ENCODE measurements around the gene PBX3. TPM values are rescaled to one million over a fixed set of nuclear protein-coding genes. Genes with fewer than 3 reads are reported as not detected.

Gene PBX3
- total RNA-seq, 1 donor from 2014 or later, result 57.7 TPM

DNA sequence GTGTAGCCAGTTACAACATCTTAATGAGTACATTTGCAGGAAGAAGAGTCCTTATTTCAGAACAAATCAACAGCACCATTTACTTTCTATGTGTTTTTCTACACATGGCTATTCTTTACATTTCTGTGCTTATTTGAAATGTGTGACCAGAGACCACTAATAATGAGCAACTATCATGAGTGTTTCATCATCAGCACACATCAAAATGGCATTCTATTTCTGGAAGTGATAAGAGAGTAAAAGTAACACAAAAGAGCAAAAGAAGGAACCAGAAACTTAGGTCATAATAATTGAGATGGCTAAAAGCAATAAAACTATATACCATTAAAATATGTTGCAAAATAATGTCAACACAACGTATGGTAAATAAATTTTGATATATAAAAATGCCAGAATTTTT, 159.7 kb downstream of the PBX3 start:
- DNase-seq (ENCODE audit: low spot score), result no peak

DNA sequence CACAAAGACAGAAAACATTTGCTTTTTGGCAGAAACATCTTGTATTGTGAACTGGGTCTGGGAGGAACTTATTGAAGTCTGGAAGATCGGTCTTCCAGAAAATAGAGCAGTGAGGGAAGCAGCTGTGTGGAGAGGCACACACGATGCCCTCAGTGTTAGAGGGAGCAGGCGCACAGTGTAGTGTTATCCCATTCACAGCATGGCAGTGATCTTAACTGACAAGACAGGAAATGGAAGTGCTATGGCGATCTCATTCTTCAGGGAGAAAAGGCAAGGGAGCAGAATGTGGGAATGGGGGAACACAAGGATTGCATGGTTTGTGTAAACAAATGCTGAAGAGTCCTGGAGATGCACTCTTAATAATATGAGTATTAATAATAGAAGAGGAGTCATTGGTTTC, 161.0 kb downstream of the PBX3 start:
- no peak for DNase-seq (ENCODE audit: low spot score)

DNA sequence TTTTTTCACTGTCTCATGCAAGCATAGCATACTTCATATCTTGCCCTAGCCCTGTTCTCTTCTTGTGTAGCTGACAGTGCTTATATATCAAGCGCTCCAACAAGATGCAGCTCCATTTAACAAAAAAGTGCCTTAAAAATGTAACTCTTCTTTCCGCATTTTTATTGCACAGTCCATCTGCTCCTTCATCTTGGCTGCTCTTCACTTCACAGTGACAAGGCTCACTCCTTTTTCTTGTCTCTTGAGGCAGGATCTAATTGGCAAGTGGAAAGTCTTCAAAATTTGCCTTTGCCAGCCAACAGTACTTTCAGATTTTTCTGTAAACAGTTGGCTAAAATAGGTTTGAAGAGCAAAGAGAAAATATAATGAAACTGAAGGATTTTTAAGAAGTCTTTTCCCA, 161.8 kb downstream of the PBX3 start:
- no peak for DNase-seq (ENCODE audit: low spot score)

DNA sequence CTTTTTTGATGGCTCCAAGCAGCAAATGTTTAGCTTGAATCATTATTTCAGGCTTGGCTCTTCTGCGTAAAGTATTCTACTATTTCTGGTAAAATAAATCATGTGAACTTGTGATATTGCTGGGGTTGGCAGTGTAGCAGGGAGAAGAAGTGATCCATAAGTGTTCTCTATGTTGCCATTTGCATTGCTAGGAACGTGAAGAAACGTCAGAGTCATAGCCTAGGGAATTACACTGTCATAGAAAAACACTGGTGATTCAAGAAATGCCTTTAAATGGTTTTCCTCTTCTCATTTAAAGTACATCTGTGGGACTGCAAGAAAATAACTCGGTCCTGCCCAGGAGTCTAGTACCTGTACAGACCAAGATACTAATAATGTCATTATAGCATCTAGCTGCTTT, 162.3 kb downstream of the PBX3 start:
- DNase-seq (ENCODE audit: low spot score), result no peak

DNA sequence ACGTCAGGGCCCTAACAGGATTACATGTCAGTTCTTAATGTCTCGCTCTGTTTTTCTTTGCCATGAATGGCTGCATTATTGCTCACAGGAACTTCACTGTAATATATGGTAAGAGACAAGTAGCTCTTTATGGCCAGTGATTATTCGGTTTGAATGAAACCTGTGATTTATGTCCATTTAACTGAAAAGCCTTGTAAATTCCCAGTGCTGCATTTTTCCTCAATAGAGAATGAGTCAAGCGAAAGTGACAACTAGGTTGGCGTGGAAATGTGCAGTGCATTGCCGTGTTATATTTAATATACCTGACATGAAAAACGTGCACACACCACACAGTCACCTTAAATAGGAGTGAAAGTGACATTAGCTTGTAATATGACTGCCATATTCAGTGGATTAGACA, 163.1 kb downstream of the PBX3 start:
- DNase-seq (ENCODE audit: low spot score), result no peak

DNA sequence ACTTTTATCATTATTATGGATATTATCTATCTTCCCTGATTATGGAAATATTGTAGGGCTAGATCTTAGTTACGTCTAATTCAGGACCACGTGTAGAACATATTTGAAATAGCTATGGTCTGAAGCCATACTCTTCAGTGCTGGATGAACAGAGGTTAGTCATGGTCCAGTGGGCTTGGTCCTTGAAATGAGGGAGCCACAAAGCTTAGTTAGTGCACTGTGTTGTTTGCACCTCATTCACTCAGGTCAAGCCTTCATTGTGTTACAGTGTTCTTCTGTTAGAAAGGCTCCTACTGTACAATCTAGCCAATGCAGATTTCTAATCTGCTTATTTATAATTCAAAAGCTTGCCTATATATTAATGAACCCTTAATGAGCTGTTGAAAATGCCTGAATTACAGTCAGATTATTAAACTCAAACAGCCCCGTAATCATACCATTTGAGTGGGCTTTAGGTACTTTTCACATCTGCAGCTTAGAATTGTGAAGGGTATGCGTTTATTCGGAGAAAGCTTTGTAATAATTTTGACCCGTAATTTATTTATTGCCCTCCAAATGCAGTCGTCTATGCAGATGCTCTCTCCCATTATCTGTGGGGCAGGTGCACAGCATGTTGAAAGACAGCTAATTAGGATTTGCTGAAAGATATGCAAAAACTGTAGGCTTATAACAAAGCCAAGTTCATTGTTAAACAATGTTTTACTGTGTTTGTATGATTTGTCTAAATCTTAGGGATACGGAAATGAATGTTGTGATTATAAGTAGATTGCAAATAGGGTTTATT, 164.9 kb downstream of the PBX3 start:
- no peak for DNase-seq (ENCODE audit: low spot score)

DNA sequence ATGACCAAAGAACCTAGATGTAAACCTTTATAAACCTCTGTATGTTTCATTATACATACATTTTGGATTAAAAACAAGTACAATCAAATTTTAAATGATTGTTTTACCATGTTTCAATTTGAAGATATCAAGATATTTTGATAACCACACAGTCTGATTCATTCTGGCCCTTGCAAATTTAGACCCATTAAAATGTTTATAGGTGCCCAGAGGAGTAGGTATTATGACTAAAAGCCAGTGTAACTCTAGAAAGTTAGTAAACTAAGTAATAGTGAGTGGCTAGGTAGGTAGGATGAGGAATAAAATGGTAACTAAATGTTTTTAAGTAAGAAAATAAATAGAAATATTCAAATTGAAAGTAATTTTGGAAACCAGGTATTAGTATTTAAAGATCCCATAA, 165.5 kb downstream of the PBX3 start:
- DNase-seq (ENCODE audit: low spot score), result no peak

DNA sequence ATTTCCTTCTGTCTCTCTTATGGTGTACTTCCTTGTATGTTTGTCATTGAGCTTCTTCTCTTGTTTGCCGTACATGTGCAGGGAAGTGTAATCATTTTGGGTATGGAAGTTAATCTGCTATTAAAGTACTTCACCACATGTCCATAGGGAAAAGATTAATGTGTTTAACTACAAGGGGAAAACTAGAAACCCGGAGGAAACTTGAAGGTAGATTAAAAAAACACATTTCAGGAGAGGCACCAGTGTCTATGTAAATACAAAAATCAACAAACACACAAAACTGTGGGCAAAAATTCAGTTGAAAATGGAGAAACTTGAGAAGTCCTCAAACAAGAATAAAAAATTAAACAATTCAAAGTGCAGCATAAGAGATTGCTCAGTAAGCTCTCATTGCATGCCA, 166.4 kb downstream of the PBX3 start:
- DNase-seq (ENCODE audit: low spot score), result no peak

DNA sequence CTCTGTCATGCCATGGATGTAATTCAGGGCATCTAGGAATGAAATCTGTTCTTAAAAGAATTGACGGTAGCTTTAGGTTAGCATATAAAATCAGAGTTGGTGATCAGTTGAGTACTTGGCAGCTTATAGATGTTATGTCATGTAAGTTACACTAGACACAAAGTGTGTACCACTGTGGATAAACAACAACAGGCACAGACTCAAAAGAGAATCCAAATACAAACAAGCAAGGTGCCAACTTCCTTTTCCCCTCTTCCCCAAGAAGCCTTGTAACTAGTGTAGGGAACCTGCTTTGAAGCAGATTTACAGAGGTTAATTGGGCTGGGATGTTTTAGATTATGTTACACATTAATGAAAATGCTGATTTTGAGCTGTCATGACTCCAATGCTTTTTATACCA, 167.2 kb downstream of the PBX3 start:
- DNase-seq (ENCODE audit: low spot score), result no peak

DNA sequence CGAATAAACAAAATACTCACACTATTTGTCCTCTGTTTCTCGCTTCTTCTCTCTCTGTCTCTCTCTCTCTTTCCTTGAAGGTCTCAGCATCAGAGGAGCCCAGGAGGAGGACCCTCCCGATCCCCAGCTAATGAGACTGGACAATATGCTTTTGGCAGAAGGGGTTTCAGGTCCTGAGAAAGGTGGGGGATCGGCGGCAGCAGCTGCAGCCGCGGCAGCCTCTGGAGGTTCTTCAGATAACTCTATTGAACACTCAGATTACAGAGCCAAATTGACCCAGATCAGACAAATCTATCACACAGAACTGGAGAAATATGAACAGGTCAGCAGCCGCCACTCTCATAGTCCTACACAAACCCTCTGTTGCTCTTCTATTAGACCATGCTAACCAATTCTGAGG, 168.4 kb downstream of the PBX3 start:
- DNase-seq (ENCODE audit: low spot score), result no peak

DNA sequence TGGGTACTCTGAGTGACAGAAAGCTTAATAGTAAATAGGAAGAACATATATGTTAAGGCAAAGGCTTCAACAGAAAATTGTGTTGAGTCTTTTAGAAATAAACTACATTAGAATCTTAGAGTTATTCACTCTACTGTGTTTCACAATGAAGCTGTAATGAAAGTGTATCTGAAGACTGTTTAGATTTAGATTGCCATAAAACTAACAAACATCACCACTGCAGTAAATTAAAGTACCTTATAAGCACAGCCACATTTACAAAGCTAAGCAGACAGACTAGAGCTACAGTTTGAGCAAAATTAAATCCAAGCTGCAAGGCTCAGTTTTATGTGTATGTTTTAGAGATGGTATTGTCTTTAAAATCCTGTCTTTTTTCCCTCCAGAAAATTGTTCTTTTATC, 172.4 kb downstream of the PBX3 start:
- DNase-seq (ENCODE audit: low spot score), result no peak

DNA sequence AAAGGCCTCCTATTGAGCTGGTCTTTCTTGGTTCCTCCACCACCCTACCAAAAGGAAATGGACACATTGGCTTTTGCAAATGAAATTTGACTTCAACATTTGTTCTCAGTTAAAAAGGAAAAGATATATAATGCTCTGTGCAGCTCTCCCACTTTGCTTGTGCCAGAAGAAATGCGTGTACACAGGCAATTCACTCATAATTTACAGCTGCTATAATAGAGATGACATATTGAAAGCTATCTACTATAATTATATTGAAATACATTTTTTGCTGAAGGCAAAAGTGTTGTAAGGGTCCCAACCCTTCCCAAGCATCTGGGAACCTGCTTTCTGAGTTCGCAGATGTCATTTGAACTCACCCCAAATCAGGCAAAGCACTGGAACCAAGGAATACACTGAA, 173.2 kb downstream of the PBX3 start:
- DNase-seq (ENCODE audit: low spot score), result no peak

DNA sequence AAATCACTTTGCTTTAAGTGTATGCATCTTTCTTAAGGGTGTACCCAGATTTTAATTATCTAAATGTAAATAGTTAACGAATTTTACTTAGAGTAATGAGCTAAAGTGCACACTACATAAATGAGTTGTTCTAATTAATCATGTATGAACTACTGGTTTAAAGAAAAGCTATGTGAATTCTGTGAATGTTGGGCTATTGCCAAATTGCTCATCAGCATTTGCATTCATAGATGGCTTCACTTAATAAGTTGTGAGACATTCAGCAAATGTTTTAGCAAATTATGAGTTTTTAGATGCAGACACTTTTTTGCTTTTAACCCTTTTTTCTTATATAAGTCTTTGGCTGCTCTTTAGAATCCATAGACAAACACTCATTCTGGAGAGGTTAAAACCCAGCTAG, 175.7 kb downstream of the PBX3 start:
- no peak for DNase-seq (ENCODE audit: low spot score)

DNA sequence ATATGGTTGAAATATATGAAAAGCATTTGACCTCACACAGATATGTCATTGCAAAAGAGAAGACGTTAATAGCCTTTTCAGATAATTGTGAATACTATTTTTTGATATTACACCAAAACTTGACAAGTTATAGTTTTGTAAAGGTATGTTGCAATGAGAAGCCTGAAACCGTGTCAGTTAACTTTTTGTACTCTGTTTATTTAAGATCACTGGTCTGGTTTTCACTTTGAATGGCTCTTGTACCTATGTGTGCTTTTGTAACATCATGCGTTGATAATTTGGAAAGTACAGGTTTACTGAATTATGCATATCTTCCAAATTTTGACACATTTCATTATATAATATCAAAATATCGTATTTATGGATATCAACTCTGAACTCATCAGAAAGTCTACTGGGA, 177.2 kb downstream of the PBX3 start:
- no peak for DNase-seq (ENCODE audit: low spot score)

DNA sequence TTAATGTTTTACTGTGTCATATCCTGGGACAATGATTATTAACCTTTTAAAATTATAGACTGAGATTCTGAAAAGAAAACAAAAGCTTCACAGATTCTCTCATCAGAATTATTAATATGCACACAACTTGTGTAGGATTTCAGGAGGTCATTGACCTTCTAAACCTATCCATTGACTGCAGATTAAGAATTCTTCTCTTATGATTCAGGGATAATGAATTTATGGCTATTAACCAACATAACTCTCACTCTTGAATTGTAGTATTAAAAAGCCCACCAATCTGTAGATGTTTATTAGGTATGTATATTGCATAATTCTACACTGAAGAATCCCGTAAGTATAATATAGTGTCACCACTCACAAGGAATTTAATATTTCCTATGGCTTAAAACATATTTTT, 179.8 kb downstream of the PBX3 start:
- no peak for DNase-seq (ENCODE audit: low spot score)

DNA sequence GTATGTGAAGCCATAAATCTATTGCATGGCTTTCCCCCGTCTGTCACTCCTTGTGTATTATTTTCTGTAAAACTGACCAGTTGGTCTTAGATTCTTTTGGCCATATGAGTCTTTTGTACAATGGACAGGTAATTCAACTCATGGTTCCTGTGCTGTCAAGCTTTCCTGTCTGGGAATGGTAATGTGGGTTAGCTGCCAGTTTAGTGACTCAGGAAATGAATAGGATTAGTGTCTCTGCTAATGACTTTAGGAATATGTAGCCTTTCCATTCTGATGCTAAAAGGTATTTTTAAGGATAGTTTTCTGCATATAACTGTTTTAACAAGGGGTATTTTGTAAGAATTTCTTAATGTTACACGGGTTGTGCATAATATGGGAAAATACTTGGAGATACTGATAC, 182.7 kb downstream of the PBX3 start:
- DNase-seq (ENCODE audit: low spot score), result no peak

DNA sequence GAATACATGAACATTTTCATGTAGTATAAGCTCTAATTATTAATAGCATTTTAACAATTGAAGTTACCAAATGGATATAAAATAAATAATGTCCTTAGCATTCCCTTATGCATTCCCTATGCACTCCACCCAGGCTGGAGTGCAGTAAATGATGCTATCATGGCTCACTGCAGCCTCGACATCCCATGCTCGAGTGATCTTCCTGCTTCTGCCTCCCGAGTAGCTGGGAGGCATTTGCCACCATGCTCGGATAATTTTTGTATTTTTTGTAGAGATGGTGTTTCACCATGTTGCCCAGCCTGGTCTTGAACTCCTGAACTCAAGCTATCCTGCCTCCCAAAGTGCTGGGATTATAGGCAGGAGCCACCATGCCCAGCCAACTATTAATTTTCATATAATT, 184.0 kb downstream of the PBX3 start:
- no peak for DNase-seq (ENCODE audit: low spot score)

DNA sequence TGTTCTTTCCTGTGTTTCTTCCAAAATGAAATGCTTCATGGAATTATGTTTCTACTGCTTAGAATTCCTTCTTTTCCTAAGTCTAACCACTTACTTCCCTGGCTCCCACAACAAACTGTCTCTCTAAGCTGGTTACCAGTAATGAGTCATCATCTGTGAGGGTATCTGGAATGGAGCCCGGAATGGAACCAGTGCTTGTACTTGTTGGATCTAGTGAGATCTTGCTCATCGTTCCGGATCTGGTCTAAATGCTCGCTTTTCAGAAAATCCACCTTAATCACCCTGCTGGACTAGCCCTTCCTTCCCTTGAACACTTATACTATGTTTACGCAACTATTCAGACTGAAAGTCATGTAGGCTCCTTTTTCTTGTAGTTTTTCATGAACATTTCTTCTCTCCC, 184.8 kb downstream of the PBX3 start:
- peak; percentile 24 for DNase-seq (ENCODE audit: low spot score)

DNA sequence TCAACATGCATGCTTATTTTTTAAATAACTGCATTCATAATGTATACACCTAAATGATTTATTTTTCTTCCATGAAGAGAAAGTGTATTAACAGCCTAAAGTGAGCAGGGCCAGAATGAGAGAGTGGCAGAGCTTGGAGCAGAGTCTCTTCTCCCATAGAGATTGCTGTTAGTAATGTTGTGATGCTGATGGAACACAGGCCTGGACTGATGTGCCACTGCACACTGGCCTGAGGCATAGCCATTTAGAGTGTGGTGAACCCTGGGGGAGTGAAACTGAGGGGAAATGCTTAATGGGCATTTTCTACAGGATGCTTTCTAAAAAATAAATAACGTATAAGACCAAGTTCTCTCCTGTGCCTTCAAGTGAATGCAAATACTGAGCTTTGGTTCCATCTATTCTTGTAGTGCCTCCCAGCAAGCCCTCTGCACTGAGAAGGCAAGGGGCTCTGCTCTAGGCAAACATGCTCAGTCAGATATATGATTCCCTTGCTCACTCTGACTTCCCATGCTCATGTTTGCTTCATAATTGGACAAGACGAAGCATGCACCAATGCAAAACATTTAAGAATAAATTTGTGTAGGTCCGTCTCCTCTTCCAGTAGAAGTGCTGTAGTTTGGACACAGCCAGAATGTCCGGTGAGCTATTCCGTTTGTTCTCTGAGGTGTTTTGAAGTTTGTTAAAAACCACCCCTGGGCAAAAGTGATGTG, 185.7 kb downstream of the PBX3 start:
- DNase-seq (ENCODE audit: low spot score), result no peak

DNA sequence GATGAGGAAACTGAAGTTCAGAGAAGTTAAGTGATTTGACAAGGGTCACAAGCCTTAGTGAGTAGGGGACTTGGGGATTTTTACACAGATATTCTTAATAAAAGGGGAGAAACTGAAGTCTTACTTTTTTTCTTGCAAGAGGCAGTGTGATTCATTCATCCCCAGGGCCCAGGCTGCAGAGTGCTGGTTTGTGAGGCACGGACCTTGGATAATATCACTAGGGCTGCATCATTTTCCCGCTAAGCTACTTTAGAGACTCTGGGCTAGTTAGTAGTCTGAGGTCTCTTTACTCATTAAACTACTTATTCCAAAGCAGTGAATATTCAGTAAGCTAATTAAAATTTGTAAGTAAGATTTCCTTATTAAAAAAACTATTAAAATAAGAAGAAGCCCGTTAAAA, 195.0 kb downstream of the PBX3 start:
- no peak for DNase-seq (ENCODE audit: low spot score)

DNA sequence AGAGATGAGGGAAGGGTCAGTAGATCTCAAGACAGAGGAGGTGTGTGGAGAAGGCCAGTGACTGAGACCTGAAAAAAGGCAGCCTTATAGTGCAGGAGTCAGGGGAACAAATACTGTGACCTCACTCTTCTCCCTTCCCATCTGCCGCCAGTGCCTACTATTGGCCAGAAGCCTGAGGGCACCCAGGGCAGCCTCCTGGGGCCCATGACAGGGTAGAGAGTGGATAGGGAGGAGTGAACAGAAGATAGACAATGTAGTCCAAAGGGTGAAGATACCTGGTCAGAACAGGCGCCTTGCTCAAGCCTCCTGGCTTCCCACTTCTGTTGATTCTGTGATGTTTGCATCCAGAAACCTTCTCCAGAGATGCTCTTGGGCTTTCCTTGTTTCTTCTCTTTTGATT, 196.7 kb downstream of the PBX3 start:
- no peak for DNase-seq (ENCODE audit: low spot score)

DNA sequence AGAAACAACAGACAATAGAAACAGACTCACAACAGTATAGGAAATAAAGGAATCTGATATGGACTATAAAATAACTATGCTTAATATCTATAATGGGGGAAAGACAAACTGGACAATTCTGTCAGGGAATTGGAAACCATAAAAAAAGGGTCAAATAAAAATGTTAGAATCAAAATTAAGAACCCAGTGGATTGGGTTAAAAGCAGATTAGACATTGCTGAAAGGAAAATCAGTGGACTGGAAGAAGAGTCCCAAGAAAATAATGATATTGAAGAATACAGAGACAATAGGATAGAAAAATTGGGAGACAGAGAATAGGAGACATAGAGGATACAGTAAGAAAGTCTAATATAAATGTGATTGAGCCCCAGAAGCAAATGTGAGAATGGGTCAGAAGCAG, 199.2 kb downstream of the PBX3 start:
- no peak for DNase-seq (ENCODE audit: low spot score)

DNA sequence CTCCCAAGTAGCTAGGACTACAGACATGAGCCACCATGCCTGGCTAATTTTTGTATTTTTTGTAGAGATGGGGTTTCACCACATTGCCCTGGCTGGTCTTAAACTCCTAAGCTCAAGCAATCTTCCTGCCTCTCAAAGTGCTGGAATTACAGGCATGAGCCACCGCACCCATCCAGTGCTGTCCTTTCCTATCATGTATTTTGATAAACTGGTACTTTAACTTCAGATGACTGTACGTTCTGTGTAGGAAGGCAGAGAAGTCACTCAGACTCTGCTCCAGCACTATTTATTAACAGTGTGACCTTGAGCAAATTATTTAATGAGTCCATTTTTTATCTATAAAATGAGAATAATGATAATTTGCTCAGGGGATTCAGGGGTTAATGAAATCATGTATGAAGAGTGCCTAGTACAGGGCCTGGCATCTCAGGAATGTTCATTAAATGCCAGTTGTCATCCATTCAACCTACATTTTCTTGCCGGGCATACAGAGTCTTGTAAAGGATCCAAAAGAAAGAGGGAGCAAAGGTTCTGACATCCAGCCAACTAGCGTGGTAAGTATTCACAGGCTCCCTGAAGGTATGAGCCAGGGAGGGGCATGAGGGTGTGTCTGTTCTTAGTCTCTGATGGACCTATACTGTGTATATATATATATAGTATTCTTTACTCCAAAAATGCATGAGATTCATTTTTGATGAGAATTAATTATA, 201.9 kb downstream of the PBX3 start:
- DNase-seq (ENCODE audit: low spot score), result no peak

All from mucosa of gallbladder (tissue), 1 donor.